GM19463 (cell line): Measurements from ENCODE around the gene APOC4.
"Not testable (repeated sequence)": the region's sequence is repeated elsewhere in the genome, so short reads cannot be mapped to it uniquely, and the experiment has no call there.

Experiments
- ATAC-seq: cut with Tn5 transposase; IDR thresholded peaks from one replicate; pipeline ENCODE4 v1.9.1; 2021; ENCODE audit warnings: mild to moderate bottlenecking, moderate library complexity; ENCODE audit not compliant: unreplicated experiment

Gene APOC4

GRCh38 chr19:44942067-44942571 is at the start of gene APOC4:
TSS of gene APOC4 (plus strand) at chr19:44942237. CDS start at chr19:44942278, 41 bp downstream.
- no peak for ATAC-seq

GRCh38 chr19:44892932-44893331 is 49.1 kb upstream of the APOC4 start:
- no peak for ATAC-seq

- no peak for ATAC-seq
Observed at GRCh38 chr19:44893332-44894051, 48.5 kb upstream of the APOC4 start.

- no peak for ATAC-seq
Observed at GRCh38 chr19:44894052-44894400, 48.0 kb upstream of the APOC4 start.

- ATAC-seq: no peak
Observed at GRCh38 chr19:44894946-44895345, 47.1 kb upstream of the APOC4 start.

- no peak for ATAC-seq
Observed at GRCh38 chr19:44897835-44898234, 44.2 kb upstream of the APOC4 start.

- ATAC-seq: no peak
Observed at GRCh38 chr19:44900328-44901244, 41.5 kb upstream of the APOC4 start.

GRCh38 chr19:44903216-44903601 is 38.8 kb upstream of the APOC4 start:
- ATAC-seq: no peak

- no peak for ATAC-seq
Observed at GRCh38 chr19:44903602-44904425, 38.2 kb upstream of the APOC4 start.

- ATAC-seq: no peak
Observed at GRCh38 chr19:44904426-44904994, 37.5 kb upstream of the APOC4 start.

GRCh38 chr19:44905437-44906160 is 36.4 kb upstream of the APOC4 start, which contains the start of gene APOE:
TSS of gene APOE (plus strand) at chr19:44905796. CDS start at chr19:44906625, 829 bp downstream.
- no peak for ATAC-seq

GRCh38 chr19:44907613-44908012 is 34.4 kb upstream of the APOC4 start:
- ATAC-seq: no peak

- no peak for ATAC-seq
Observed at GRCh38 chr19:44908074-44908835, 33.8 kb upstream of the APOC4 start.

GRCh38 chr19:44908836-44909261 is 33.2 kb upstream of the APOC4 start:
- ATAC-seq: no peak

- no peak for ATAC-seq
Observed at GRCh38 chr19:44909775-44910174, 32.3 kb upstream of the APOC4 start.

GRCh38 chr19:44911896-44912295 is 30.1 kb upstream of the APOC4 start:
- ATAC-seq: not testable (repeated sequence)

GRCh38 chr19:44912854-44913253 is 29.2 kb upstream of the APOC4 start:
- no peak for ATAC-seq

GRCh38 chr19:44913512-44914432 is 28.3 kb upstream of the APOC4 start:
- ATAC-seq: not testable (repeated sequence)
